GM18499 (cell line): ENCODE measurements around the gene ATN1.
A peak's percentile ranks its signal among the peaks of the same experiment; 100 is the strongest.
"Not testable (repeated sequence)": the region's sequence is repeated elsewhere in the genome, so short reads cannot be mapped to it uniquely, and the experiment has no call there.

Source experiments
- ATAC-seq: cut with Tn5 transposase; IDR thresholded peaks from one replicate; pipeline ENCODE4 v1.9.1; 2021; ENCODE audit warnings: moderate number of reproducible peaks; ENCODE audit not compliant: insufficient read depth, unreplicated experiment

The ATN1 gene

GRCh38 chr12:6927379-6928021, at the start of gene ATN1:
Gene ATN1, plus strand, starts transcription at chr12:6927959. Its CDS starts 6,043 bp downstream, at chr12:6934002.
- no peak for ATAC-seq

- not testable (repeated sequence) for ATAC-seq
Measured at GRCh38 chr12:6879824-6880223, 47.9 kb upstream of the ATN1 start.

- no peak for ATAC-seq
Measured at GRCh38 chr12:6883252-6883651, 44.5 kb upstream of the ATN1 start.

GRCh38 chr12:6883683-6884082, 44.1 kb upstream of the ATN1 start:
- no peak for ATAC-seq

GRCh38 chr12:6884539-6884938, 43.2 kb upstream of the ATN1 start:
- ATAC-seq = no peak

GRCh38 chr12:6886206-6886999, 41.4 kb upstream of the ATN1 start:
- ATAC-seq = not testable (repeated sequence)

GRCh38 chr12:6887460-6887859, 40.3 kb upstream of the ATN1 start:
- ATAC-seq = no peak

- no peak for ATAC-seq
Measured at GRCh38 chr12:6888360-6888759, 39.4 kb upstream of the ATN1 start.

GRCh38 chr12:6888794-6889193, 39.0 kb upstream of the ATN1 start:
- ATAC-seq = not testable (repeated sequence)

- not testable (repeated sequence) for ATAC-seq
Measured at GRCh38 chr12:6889775-6890573, 37.8 kb upstream of the ATN1 start.

- peak; percentile 80 for ATAC-seq
Measured at GRCh38 chr12:6890789-6891645, 36.7 kb upstream of the ATN1 start.

GRCh38 chr12:6891646-6892001, 36.1 kb upstream of the ATN1 start:
- ATAC-seq = no peak

- not testable (repeated sequence) for ATAC-seq
Measured at GRCh38 chr12:6892683-6893082, 35.1 kb upstream of the ATN1 start.

GRCh38 chr12:6894321-6894720, 33.4 kb upstream of the ATN1 start:
- no peak for ATAC-seq

GRCh38 chr12:6896846-6897435, 30.8 kb upstream of the ATN1 start:
- no peak for ATAC-seq

- ATAC-seq = no peak
Measured at GRCh38 chr12:6899427-6899826, 28.3 kb upstream of the ATN1 start.

GRCh38 chr12:6899837-6900519, 27.8 kb upstream of the ATN1 start:
- ATAC-seq = no peak

GRCh38 chr12:6902448-6902847, 25.3 kb upstream of the ATN1 start:
- ATAC-seq = no peak

- no peak for ATAC-seq
Measured at GRCh38 chr12:6903722-6904121, 24.0 kb upstream of the ATN1 start.
